Measurements from ENCODE around the gene TTLL10.
A peak's percentile ranks its signal among the peaks of the same experiment; 100 is the strongest.

TTLL10 gene

DNA sequence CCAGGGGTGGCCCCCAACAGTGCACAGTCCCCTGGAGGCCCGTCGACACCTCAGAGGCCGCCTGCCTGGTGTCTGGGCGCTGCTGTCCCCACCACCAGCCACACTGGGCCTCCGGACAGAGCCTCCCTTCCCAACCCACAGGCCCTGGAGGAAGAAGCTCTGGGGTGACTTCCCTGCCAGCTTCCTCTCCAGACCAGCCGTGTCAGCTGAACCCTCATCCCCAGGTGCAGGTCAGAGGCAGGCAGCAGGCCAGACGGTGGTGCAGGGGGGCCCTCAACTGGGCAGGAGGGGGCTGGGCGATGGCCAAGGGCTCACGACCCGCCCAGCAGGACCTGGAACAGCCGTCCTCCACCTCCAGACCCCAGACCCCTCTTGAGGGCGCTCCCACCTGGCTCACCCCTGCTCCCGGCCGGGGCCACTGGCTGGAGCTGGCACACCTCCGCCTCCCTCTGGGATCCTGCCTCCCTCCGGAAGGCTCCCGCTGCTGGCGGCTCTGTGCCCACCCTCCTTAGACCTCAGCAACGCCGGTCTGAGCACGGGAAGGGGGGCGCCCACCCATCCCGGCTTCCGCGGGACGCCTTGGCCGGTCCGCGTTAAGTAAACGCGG is 32.2 kb downstream of the TTLL10 start:
- no peak overlapping the region for H3K4me3 ChIP-seq (ENCODE audit: low read depth, low read length)
- in situ Hi-C loops (cut with HindIII; ENCODE audit: low sequenced_read_pairs): no loop called here
- no peak for DNase-seq (ENCODE audit: low read depth, low spot score)
- TF ChIP-seq, protein P1, sequence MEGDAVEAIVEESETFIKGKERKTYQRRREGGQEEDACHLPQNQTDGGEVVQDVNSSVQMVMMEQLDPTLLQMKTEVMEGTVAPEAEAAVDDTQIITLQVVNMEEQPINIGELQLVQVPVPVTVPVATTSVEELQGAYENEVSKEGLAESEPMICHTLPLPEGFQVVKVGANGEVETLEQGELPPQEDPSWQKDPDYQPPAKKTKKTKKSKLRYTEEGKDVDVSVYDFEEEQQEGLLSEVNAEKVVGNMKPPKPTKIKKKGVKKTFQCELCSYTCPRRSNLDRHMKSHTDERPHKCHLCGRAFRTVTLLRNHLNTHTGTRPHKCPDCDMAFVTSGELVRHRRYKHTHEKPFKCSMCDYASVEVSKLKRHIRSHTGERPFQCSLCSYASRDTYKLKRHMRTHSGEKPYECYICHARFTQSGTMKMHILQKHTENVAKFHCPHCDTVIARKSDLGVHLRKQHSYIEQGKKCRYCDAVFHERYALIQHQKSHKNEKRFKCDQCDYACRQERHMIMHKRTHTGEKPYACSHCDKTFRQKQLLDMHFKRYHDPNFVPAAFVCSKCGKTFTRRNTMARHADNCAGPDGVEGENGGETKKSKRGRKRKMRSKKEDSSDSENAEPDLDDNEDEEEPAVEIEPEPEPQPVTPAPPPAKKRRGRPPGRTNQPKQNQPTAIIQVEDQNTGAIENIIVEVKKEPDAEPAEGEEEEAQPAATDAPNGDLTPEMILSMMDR (IDR thresholded peaks at IDR 0.05; ENCODE audit: low read depth, low read length): no peak

DNA sequence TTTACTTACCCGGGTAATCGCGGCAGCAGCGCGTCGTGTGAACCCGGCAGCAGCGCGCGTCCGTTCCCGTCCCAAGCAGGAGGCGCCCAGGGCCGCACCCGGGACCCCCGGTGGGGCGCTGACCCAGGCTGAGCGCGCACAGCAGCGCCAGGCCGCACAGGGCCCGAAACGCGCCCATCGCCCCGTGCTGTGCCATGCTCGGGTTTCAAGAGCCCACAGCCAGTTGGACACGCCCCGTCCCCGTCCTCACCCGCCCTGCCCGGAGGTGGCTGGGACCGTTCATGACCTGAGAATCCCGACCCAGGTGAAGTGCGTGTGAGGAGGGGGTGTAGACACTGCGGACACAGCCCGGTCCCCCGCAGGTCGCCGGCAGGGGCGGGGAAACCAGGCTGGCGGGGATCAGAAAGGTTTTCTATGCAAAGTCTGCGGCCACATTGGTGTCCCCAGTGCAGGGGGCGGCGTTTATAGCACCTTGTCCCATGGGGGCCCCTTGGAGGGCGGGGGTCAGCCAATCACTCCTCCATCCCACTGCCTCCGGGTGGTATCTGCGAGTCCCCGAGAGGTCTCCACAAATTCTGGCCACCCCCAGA is 32.8 kb downstream of the TTLL10 start, which contains the start of gene TNFRSF18:
Gene TNFRSF18, minus strand, starts transcription at position 217 of the 590 bp plus-strand sequence. Its CDS starts 21 bp downstream, at position 196.
- TF ChIP-seq, protein P1 (IDR thresholded peaks at IDR 0.05; ENCODE audit: low read depth, low read length): no peak
- no peak within 1 kb of the TSS for H3K4me3 ChIP-seq (ENCODE audit: low read depth, low read length)
- in situ Hi-C loops (cut with HindIII; ENCODE audit: low sequenced_read_pairs): no loop called here
- peak; percentile 5 for DNase-seq (ENCODE audit: low read depth, low spot score)

DNA sequence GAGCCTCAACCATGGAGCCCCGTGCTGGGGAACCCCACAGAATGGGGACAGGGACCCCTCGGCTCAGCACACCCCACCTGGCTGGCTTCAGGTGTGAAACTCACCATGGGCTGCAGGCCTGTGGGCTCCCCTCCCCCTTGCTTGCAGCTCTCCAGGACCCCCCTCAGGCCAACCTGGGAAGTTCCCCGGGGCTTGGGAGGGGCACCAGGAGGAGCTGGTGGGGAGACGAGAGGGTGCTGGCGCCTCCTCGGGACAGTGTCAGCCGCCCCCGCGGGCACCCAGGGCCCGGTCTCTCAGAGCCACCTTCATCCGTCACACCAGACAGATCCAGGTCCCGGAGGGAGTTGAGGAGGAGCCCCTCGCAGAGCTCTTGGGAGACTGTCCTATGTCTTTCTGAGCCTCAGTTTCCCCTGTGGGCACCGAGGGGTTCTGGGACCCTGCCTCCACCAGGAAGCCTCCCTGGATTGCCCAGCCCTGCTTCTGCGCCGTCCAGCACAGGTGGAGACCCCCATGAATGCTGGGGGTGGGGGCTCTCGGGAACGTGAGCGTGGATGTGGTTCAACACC is 33.4 kb downstream of the TTLL10 start:
- no peak overlapping the region for H3K4me3 ChIP-seq (ENCODE audit: low read depth, low read length)
- TF ChIP-seq, protein P1 (IDR thresholded peaks at IDR 0.05; ENCODE audit: low read depth, low read length): peak; percentile 7
- DNase-seq (ENCODE audit: low read depth, low spot score): no peak

DNA sequence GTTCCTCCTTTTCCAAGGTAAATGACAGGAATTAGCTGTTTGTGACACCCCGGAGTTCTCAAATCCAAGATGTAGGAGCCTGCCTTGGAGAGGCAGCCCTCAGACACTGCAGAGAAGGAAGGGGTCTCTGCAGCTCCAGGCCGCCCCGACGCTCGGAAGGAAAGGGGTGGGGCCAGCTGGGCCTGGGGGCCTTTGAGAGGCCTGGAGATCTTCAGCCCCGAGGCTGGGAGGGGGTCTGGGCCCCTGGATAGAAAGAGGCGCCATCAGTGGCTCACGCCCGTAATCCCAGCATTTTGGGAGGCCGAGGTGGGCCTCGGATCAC is 33.9 kb downstream of the TTLL10 start:
- in situ Hi-C loops (cut with HindIII; ENCODE audit: low sequenced_read_pairs): no loop called here
- no peak overlapping the region for H3K4me3 ChIP-seq (ENCODE audit: low read depth, low read length)
- DNase-seq (ENCODE audit: low read depth, low spot score): no peak
- TF ChIP-seq, protein P1 (IDR thresholded peaks at IDR 0.05; ENCODE audit: low read depth, low read length): no peak

More for the DNA sequence above, 33.4 kb downstream of the TTLL10 start:
- in situ Hi-C loops (cut with HindIII; ENCODE audit: low sequenced_read_pairs): no loop called here

DNA sequence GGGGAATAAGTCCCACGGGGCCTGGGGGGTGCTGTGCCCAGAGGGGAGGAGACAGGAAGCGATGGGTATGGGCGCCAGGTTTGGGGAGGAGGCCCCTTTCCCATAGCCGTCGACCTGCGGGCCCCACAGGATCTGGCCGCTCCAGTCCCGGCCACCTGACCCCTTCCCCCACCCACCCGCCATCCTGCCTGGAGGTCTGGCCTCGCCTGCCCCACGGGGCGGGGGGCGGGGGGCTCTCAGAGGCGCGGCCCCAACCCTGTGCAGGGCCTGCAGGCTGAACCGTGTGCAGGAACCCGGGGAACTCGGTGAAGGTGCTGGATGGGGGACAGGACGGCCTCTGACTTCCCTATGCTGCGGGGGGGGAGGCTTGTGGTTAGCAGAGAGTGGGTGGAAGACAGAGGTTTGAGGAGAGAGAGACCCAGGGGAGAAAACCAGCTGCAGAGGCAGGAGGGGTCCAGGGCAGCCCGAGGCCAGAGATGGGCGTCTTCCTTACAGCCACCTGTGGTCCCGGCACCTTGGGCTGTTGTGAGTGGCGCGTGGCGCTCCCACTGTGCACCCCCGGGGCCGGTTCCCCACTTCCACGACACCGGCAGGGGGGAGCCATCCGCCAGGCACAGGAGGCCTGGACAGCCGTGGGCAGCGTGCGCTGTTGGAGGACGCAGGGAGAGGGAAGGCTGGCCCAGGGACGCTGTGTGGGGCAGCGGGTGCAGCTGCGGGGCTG is 35.2 kb downstream of the TTLL10 start:
- no peak overlapping the region for H3K4me3 ChIP-seq (ENCODE audit: low read depth, low read length)

More for the DNA sequence above, 35.2 kb downstream of the TTLL10 start:
- DNase-seq (ENCODE audit: low read depth, low spot score): no peak
- in situ Hi-C loops (cut with HindIII; ENCODE audit: low sequenced_read_pairs): no loop called here
- TF ChIP-seq, protein P1 (IDR thresholded peaks at IDR 0.05; ENCODE audit: low read depth, low read length): no peak
